Fibroblast of skin of abdomen (primary cell): ENCODE measurements around the gene MYADML2.

Source experiments
- DNase-seq: peaks from one replicate; pipeline ENCODE4 v3.0.0-alpha.2; 2013

The MYADML2 gene

DNA sequence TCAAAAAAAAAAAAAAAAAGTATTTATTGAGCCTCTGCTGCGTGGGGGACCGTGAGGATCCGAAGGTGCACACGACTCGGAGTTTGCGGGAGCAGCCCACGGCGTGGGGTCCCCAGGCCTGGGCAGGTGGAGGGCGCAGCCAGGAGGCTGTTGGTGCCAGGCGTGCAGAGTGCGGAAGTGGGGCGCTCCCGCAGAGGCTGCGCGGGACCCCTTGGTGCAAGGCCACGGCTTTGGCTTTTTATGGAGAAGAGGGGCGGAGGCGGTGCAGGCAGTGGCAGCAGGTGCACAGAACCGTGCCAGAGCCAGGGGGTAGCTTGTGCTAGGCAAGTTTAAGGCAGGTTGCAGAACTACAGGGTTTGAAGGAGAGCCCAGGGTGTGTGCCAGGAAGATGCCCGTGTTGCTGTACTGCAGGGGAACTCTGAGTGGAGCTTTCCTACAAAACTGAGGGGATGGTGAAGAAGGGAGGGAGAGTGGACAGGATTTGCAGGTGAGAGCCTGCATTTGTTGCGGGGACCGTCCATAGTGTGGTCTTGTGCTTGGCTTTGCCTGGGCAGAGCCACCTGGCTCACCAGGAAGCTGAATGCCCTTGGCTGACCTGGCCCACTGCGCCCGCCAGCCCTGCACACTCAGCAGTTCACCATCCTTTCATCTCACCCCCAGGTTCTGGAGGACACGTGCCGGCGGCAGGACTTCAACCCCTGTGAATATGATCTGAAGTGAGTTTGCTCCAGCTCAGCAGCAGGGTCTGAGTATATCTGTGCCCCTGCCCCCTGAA is 31.7 kb upstream of the MYADML2 start:
- no peak for DNase-seq

DNA sequence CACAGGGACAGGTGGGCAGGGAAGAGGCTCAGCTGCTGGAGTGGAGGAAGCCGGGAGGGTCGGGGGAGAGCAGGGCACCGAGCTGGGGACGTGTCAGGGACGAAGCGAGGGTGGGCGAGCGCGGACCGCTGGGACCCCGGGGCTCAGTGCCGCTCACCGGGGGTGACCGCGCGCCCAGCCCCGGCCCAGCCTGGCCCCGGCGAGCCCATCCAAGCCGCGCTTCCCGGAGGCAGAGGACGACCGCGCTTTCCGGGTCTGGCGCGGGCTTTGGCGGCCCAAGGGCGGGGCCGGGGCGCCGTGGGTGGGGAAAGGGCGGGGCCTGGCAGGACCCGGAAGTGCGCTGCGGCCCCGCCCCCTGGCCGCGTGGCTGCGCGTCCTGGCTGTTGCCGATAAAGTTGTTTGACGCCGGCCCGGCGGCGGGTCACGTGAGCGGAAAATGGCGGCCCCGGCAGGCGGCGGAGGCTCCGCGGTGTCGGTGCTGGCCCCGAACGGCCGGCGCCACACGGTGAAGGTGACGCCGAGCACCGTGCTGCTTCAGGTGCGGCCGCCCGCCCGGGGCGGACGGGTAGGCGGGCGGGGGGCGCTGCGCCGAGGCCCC is 30.3 kb upstream of the MYADML2 start, which contains the start of gene ASPSCR1:
Gene ASPSCR1 (plus strand): TSS at position 419 of the 598 bp plus-strand sequence. CDS start 18 bp downstream, at position 437.
- peak; percentile 92 for DNase-seq

DNA sequence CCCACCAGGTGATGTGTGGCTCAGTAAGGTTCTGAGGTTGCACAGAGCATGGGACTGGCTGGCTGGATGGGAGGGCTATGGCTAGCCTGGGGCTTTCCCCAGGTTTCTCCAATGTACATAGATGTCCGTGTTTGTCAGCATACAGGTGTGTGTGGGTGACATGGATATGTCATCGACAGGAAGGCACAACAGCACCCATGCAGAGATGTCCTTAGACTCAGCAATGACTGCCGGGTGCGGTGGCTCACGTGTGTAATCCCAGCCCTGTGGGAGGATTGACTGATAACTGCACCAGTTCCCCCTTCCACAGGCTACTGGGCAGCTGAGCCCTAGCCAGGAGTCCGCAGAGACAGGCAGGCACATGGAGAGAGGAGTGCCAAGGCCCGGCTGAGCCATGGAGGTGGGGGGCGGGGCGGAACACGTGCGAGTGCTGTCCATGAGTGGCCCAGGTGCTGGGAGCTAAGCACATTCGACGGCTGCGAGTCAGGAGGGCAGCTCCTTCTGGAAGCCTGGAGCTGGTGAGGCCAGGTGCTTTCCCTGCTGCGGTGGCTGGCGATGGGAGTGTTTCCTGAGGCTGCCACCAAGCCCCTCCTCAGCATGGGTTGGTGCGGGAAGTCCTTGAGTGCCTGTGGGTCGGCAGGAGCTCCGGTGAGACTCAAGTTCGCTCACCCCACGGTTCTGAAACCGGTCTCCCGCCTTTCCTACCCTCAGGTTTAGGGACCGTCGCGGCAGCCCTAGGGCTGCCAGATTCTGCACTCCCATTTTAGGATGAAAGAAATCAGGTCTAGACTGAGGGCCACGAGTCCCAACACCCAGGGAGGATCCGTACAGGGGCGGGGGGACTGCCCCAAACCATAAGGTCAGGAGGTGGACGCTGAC is 29.5 kb upstream of the MYADML2 start:
- no peak for DNase-seq

DNA sequence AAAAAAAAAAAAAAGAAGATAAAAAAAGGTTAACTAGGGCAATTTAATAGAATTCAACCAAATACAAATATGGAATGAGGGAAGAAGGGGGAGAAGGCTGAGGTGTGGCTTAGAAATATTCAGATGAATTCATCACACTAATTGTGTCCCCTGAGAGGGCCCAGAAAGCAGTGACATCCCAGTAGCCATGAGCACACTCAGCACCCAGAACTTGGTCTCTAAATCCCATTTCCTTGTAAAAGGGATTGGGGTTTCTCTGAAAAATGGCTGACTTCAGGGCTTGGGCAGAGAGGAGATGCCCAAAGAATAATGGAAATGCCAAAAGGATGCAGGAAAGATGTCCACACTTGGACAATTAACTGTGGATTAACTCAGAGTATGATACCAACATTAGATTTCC is 26.4 kb upstream of the MYADML2 start:
- DNase-seq: no peak

DNA sequence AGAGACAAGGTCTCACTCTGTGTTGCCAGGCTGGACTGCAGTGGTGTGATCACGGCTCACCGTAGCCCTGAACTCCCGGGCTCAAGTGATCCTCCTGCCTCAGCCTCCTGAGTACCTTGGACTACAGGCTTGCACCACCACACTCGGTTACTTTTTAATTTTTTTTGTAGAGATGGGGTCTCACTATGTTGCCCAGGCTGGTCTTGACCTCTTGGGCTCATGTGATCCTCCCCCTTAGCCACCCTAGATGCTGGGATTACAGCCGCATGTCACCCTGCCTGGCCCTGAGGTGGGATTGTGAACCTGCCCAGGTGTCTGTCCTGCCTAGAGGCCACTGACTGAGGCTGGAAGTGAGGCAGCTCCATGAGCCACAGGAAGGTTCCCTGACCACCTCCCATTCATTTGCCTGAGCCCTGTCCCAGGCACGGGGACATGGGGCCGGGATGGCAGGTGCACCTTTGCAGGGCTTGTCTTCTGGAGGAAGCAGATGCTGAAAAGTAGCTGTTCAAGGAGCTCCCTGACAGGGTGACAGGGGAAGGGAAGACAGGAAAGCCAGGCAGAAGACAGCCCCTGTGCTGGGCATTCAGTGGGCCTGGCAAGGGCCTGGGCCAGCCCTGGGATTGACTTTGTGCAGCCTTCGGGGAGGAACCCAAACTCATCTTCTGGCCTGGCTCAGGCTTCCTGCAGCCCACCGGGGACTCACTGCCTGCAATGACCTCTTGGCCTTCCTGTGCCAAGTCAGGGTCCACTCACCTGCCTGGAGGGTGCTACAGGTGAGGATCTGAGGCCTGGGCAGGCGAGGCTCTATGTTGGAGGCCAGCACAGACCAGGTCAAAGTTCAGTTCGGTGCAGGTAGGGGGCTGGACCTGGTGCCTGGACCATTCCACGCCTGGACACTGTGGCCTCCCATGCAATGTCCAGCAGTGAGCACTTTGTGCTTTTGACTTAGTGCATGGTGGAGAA is 22.1 kb upstream of the MYADML2 start:
- DNase-seq: no peak

DNA sequence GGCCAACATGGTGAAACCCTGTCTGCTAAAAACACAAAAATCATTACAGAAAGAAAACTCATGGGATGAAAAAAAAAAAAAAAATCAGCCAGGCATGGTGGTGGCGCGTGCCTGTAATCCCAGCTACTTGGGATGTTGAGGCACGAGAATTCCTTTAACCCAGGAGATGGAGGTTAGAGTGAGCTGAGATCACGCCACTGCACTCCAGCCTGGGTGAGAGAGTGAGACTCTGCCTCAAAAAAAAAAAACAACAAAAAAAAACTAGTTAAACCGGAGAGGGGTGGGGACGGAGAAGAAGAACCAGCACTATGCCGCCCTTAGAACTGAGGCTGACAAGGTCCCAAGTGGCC is 21.3 kb upstream of the MYADML2 start:
- no peak for DNase-seq

DNA sequence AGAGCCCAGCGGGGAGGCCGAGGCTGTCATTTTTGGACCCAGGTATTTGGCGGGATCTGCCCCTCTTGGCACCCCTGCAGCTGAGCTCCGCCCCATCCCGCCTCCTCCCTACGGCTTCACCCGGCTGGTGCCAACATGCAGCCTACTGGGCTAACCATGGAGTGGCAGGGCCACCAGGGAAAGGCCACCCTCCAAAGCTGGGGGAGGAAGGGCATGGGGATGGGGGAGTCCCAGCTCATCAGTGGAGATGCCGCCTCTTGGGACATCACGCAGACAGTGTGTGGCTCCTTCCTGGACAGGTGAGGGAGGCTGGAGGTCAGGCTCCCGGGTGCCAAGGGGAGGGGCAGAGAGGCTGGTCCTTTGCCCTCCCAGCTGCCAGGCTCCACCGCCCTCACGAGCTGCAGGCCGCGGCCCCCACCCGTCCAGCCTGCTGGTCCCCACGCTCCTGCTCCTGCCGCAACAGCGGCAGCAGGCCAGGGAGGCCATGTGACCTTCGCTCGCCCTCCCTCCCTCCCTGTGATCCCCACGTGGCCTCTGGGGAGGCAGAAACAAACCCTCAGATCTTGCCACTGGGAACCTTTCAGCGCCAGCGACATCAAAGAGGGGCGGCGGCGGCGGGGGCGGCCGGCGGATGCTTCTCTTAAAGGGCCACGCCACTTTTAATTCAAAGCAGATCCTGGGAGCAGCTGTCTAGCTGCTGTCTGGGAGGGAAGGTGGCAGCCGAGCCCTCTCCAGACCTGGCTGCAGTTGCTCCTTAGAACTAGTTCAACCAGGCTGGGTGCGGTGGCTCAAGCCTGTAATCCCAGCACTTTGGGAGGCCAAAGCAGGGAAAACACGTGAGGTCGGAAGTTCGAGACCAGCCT is 20.7 kb upstream of the MYADML2 start:
- DNase-seq: peak; percentile 64

DNA sequence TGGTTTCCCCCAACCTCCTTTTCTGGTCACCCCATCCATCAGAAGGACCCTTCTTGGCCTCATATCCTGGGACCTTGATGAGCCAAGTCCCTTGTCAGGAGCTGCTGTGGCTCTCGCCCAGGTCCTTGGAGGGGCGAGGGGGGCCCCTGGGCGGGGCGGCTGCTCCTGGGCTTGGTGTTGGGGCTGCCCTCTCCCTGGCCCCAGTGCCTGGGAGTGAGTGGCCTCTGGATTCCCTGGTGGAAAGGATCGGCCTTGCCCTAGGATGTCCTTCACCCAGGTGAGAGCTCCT is 20.2 kb upstream of the MYADML2 start:
- DNase-seq: no peak

DNA sequence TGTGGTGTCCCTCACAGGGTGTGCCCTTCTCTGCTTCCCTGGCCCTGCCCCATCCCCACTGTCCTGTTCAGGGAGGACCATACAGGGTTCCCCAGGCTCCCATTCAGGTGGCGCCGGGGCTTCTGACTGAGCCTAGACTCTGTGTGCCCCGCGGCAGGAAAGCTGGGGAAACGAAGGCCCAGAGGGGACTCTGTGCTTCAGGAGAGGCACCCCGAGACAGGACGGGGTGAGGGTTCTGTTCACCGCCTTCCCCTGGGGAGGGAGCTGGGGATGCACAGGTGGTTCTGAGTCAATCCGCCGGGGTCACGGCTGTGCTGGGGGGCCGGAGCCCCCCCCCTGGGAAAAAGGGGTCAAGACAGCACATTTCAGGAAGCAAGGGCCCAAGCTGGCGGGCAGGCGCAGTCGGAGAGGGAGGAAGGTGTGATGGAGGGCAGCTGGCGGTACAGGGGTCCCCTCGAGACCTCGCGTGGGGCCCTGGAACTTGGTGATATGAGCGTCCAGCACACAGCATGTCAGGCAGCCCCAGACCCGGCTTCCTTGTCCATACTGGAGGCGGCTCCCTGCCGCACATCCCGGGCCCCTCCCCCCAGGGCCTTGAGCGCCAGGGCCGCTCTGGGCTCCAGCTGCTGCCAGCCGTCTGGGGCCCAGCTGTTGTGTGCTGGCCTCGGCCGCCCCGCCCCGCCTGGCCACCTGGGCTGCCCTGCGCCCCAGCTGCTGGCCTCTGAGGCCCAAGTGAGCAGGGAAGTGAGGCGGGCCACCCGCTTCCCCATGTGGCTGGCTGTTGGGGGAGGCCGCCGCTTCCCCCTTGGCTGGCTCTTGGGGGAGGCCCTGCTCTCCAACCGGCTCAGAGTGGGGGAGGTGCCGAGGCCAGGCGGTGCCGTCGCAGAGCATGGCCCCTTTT is 19.6 kb upstream of the MYADML2 start:
- peak; percentile 44 for DNase-seq

DNA sequence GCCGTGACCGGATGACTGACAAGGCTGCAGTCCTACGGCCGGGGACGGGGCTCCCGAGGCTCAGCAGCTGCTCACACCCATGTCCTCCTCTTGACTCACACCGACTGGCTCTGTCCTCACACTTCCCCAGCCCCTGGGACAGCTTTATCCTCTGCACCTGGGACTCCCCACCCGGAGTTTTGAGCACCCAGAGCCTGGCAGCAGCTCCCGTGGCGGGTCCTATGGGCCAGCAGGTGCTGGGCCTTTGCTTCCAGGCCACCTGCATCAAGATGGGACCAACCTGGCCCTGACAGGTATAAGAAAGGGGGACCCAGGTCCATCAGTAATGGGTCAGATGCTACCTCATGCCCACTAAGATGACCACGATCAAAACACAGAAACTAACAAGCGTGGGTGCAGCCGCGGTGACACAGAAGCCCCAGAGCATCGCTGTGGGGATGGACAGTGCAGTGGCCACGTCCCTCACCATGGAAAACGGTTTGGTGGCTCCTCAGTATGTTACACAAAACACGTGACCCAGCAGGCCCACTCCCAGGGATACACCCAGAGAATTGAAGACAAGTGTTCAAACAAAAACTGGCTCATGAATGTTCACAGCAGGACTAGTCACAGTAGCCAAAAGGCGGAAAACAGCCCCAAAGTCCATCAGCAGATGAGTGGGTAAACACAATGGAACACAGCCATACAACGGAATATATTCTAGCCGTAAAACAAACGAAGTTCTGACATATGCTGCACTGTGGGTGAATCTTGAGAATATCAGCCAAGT is 17.2 kb upstream of the MYADML2 start:
- no peak for DNase-seq

DNA sequence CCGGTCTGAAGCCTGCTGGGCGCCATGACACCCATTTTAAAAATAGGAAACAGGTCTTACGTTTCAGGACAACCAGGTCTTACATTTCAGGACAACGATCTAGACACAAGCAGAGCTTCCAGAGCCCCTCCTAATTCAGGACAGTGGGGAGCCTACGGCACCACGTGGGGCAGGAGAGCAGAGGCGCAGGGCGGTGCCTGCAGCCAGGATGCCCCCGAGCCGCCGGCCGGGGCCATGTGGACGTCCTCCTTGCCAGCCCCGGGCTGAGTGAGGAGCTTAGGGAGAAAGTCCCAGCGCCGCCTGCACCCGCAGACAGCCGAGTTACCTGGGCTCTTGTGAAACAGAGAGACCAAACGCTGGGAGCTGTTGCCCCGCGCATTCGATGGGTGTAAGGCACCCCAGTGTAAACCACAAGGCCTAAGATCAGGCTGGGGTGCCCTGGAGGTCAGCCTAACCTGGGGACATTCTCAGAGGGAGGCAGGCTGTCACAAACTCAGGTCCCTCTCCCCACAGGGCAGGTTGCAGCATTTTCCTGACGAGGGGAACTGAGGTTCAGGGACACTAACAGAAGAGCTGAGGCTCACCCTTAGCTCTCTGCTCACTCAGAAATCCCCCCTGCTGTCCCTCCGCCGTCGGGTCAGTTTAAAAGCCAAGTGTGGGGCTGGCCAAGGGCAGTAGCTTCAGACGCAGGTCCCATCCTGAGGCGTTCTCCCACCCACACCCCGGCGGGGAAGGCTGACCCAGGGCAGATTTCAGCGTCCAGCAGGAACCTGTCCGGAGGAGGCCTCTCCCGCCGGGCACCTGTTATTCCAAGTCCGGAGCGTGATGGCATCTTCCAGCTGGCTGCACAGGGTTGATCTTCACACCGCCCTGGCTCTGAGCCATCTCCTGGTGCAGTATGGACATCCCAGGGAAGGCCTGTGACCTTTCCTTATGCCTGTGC is 15.7 kb upstream of the MYADML2 start:
- DNase-seq: no peak

DNA sequence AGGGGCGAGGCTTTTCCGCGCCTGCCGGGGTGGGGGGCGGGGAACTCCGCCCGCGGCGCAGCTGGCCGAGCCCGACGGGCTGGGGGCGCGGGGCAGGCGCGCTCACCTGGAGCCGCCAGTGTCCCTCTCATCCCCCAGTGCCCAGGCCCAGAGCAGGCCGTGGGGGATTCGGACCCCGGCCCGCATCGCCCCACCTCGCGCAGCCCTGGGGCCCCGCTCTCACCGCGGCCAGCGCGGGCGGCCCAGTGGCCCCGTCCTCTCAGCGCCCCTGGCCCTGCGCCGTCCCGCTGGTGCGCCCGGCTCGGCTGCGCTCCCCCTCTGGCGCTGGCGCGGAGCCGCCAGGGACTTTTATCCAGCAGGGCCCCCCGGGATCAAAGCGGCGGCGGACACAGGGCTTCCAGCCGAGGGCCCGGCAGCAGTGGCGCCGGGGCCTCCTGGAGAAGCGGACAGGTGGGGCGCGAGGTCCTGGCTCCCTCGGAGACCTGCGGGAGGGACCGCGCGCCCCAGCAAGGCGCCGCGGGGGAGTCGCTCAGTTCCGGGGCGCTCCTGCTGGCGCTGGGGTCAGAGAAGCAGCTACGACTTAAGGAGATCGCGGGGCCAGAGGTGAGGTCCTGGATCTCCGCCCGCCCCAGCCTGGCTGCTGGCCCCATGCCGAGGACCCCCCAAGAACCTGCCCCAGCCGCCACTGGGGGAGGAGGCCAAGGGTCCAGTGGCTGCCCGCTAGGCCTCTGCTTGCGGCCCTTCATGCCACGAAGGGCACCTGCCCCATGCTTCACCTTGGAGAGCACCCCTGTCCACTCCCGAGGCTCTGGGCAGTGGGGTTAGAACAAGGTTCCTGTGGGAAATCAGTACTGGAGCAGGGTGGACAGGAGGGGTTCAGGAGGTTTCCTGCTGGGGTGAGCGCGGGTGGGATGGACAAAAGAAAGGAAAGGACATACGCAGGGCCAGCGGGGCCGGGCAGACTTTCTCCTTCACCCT is 14.8 kb upstream of the MYADML2 start:
- DNase-seq: no peak

DNA sequence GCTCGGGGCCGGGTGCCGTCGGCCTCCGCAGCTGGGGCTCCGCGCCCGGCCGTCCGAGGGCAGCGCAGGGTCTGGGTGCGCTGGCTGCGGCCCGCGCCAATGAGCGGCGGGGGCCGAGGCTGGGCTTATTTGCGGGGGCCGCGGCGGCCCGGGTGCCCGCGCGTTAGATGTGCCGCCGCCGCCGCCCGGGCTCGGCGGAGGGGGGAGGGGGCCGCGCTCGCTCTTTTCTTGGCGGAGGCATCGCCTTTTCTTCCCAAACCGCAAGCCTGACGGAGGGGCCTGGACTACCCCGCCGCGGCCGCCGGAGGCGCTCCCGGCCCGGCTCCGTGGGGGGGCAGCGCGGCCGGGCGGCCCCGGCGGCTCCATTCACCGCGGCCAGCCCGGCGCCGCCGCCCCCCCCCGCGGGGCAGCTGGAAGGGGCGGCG is 14.1 kb upstream of the MYADML2 start, which contains the start of gene NOTUM:
Gene NOTUM (minus strand): TSS at position 101 of the 425 bp plus-strand sequence. CDS start 278 bp downstream, outside the sequence.
- peak; percentile 40 for DNase-seq

DNA sequence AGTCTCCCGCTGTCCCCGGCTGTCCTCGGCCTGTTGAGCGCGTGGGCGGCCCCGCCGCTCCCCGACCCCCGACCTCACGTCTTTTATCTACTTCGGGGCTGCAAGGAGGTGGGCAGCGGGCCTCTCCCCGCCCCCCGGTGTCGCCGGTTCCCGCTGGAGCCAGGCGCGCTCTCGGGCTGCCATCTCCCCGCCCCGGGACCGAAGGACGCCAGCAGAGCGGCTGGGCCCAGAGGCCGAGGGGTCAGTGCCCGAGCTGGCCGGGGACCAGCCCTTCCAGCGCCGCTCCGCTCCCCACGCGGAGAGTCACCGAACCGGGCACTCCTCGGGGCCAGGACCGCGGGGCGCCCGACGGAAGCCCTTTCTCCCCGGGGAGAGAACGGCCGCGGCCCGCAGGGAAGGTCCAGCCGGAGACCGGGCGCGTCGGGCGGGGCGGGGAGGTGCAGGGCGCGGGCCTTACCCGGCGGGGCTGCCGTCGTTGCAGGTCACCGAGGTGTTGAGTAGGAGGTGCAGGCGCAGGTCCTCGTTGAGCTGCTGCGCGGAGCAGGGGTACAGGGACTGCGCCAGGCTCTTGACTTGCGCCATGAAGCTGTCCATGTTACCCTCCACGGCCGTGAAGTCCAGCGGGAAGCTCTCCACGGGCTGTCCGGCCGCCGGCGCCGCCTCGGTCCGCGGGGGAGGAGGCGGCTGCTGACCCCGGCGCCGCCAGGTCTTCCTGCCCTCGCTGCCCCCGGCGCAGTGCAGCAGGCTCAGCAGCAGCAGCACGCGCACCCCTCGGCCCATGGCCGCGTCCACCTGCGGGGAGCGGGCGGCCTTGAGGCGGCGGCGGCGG is 13.3 kb upstream of the MYADML2 start:
- DNase-seq: no peak

DNA sequence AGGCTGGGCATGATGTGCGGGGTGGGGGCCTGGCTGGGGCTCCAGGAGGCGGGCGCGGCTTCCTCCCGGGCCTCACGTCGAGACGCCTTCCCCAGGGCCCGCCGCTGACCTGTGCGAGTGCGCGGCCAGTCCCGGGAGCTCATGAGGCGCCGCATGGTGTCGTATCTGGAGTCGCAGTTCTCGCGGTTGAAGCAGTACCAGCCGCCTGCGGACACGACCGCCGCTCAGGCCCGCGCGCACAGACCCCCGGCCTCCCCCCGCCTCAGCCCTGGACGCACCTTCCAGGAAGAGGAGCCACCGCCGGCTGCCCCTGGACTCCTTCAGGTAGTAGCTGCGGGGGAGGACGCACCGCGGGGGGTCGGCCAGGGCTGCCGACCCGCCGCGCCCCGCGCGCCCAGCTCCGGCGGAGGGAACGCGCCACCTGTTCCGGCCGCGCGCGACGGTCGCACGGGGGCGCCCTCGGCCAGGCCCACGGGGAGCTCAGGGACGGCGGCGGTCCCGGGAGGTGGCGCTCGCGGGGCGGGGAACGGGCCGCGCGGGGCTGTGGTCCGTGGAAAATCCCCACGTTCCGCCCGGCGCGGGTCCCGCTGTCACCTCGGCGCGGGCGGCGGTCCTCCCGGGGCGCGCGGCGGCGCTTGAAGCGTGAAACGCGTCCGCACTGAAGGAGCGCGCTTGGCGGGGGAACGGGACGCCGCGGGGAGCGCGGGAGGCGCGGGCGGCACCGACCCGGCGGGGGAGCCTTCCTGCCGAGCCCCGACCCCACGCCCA is 12.5 kb upstream of the MYADML2 start:
- peak; percentile 36 for DNase-seq
